ACC112 (cell line): ENCODE results near the gene GRIK1.

Experiments used
- H2AFZ ChIP-seq: fragments of 200-600 bp; sonication (generic); one replicate; pipeline ENCODE4 v1.6.0; 2017; ENCODE audit warnings: antibody characterized with exemption, low read length; ENCODE audit not compliant: unreplicated experiment
- H3K27ac ChIP-seq: fragments of 200-600 bp; sonication (generic); 2 replicates; pipeline ENCODE4 v1.5.1; 2014; ENCODE audit warnings: low read depth, mild to moderate bottlenecking, antibody characterized with exemption, low read length, moderate library complexity
- H3K27me3 ChIP-seq: fragments of 200-600 bp; sonication (generic); 2 replicates; pipeline ENCODE4 v1.6.1; 2014; ENCODE audit warnings: mild to moderate bottlenecking, antibody characterized with exemption, low read length, moderate library complexity, mixed read lengths; ENCODE audit not compliant: insufficient read depth
- H3K36me3 ChIP-seq: fragments of 200-600 bp; sonication (generic); 2 replicates; pipeline ENCODE4 v1.6.1; 2016; ENCODE audit warnings: mild to moderate bottlenecking, antibody characterized with exemption, low read length, moderate library complexity, mixed read lengths; ENCODE audit not compliant: insufficient read depth
- H3K4me1 ChIP-seq: fragments of 200-600 bp; sonication (generic); one replicate; pipeline ENCODE4 v1.6.1; 2016; ENCODE audit warnings: low read length, mixed read lengths; ENCODE audit not compliant: insufficient read depth, unreplicated experiment, control insufficient read depth
- H3K4me3 ChIP-seq: fragments of 200-600 bp; sonication (generic); 2 replicates; pipeline ENCODE4 v1.5.1; 2014; ENCODE audit warnings: mild to moderate bottlenecking, low read depth, low read length
- H3K79me2 ChIP-seq: fragments of 200-600 bp; sonication (generic); one replicate; pipeline ENCODE4 v1.6.0; 2016; ENCODE audit warnings: low read length; ENCODE audit not compliant: control insufficient read depth, unreplicated experiment, insufficient read depth

Gene GRIK1

DNA sequence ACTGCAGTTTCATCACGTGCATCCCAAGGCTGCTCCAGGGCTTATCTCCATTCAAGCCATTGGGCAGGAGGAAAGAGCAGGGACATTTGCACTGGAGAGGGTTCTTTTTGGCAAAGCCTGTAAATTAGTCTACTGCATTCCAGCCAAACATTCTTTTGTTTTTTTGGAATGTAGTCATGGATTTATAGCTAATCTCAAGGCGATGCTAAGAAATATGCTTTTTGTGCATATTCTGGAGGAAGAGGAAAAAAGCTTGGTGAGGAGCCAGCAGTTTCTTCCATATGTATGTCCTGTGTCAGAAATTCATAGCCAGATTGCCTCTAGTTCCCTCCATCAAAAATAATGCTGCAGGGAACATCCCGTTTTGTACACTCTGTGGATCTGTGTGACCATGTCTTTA is 419.6 kb downstream of the GRIK1 start:
- Histone ChIP-seq H2AFZ (no peak overlapping the region), H3K27me3 (no peaks in the 10 kb centered on the region), H3K36me3 (no peaks in the 10 kb centered on the region), H3K4me3 (no peak overlapping the region), H3K27ac (no peak overlapping the region), H3K4me1 (no peaks in the 10 kb centered on the region), H3K79me2 (no peaks in the 10 kb centered on the region)

GRCh38 chr21:29514652-29515247 is 425.0 kb downstream of the GRIK1 start:
- H3K4me3 ChIP-seq, result no peak overlapping the region
- H3K27me3 ChIP-seq, result no peaks in the 10 kb centered on the region
- H2AFZ ChIP-seq, result no peak overlapping the region
- H3K4me1 ChIP-seq, result no peaks in the 10 kb centered on the region
- H3K36me3 ChIP-seq, result no peaks in the 10 kb centered on the region
- H3K79me2 ChIP-seq, result no peaks in the 10 kb centered on the region
- no peak overlapping the region for H3K27ac ChIP-seq

DNA sequence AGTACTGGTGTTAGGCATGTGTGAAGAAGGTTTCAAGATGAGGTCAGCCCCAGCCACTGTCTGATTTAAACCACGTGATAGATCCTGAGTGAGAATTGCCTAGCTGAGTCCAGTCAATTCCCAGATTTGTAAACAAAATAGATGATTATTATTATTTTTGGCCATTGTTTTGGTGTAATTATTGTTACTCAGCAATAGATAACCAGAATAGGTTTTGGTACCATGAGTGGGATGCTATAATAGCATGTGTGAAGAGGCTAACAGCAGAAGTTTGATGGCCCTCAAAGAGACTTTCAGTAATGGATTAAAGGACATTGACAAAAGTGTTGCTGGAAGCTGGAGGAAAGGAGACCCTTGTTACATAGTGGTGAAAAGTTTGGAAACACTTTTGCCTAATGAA is 426.3 kb downstream of the GRIK1 start:
- Histone ChIP-seq H2AFZ (no peak overlapping the region), H3K4me3 (no peak overlapping the region), H3K4me1 (no peaks in the 10 kb centered on the region), H3K36me3 (no peaks in the 10 kb centered on the region), H3K27me3 (no peaks in the 10 kb centered on the region), H3K79me2 (no peaks in the 10 kb centered on the region), H3K27ac (no peak overlapping the region)

DNA sequence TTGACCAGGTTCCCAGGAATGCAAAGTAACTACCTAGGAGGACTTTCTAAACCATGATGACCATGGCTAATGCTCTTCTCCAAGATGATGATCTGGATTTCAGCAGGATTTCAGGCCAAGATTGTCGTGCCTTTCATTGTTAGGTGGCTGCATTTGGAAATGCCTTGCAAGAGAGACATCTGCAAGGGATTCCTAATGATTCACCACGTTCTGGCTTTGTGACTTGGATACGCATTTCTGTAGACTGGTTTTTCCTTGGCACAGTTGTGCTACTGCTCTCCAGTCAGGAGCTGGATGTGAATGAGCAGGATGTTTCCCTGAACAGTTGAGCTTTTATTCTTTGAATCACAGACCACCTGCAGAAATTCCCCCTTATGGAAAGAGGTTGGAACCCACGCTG is 428.7 kb downstream of the GRIK1 start:
- H2AFZ ChIP-seq, result no peak overlapping the region
- no peaks in the 10 kb centered on the region for H3K79me2 ChIP-seq
- no peak overlapping the region for H3K27ac ChIP-seq
- no peak overlapping the region for H3K4me3 ChIP-seq
- H3K4me1 ChIP-seq, result peaks cover 9% of the 10 kb centered on the region
- H3K36me3 ChIP-seq, result no peaks in the 10 kb centered on the region
- no peaks in the 10 kb centered on the region for H3K27me3 ChIP-seq

DNA sequence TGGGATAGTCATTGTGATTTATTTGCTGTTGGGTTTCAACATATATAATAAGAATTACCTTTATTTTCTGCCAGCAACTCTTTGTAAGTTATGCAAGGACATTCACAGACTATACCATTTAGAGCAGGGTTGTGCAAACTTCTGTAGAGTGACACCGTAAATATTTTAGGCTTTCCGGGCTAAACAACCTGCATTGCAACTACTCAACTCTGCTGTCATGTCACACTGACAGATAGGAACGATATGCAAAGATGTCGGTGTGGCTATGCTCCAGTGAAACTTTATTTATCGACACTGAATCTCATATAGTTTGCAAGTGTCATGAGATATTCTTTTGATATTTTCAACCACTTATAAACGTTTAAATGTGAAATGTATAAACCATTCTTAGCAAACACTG is 430.7 kb downstream of the GRIK1 start:
- Histone ChIP-seq H2AFZ (no peak overlapping the region), H3K27ac (no peak overlapping the region), H3K4me3 (no peak overlapping the region), H3K79me2 (no peaks in the 10 kb centered on the region), H3K36me3 (peaks cover 3% of the 10 kb centered on the region; the same call in 1 of the 2 replicates), H3K4me1 (peaks cover 16% of the 10 kb centered on the region), H3K27me3 (no peaks in the 10 kb centered on the region)

DNA sequence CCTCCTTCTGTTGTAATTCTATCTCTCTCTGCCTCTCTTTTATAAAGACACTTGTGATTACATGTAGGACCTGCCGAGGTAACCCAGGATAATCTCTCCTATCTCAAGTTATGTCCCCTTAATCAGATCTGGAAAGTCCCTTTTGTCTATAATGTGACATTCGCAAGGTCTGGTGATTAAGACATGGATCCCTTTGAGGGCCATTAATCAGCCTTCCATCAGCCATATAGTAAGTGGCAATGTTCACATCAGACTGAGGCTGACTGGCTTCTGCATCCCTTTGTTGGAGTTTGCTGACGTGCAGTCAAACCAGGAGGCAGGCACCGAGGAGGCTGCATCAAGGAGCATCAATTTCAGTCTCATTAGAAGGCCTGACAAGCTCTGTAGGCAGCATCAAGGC is 431.5 kb downstream of the GRIK1 start:
- no peaks in the 10 kb centered on the region for H3K27me3 ChIP-seq
- no peak overlapping the region for H3K4me3 ChIP-seq
- H3K79me2 ChIP-seq, result no peaks in the 10 kb centered on the region
- no peak overlapping the region for H3K27ac ChIP-seq
- peaks cover 5% of the 10 kb centered on the region; the same call in 1 of the 2 replicates for H3K36me3 ChIP-seq
- peaks cover 16% of the 10 kb centered on the region for H3K4me1 ChIP-seq
- H2AFZ ChIP-seq, result no peak overlapping the region

GRCh38 chr21:29506947-29507346 is 432.8 kb downstream of the GRIK1 start:
- Histone ChIP-seq H3K36me3 (peaks cover 5% of the 10 kb centered on the region; the same call in 1 of the 2 replicates), H3K27ac (no peak overlapping the region), H3K27me3 (no peaks in the 10 kb centered on the region), H3K4me3 (no peak overlapping the region), H3K4me1 (peaks cover 22% of the 10 kb centered on the region), H3K79me2 (no peaks in the 10 kb centered on the region), H2AFZ (no peak overlapping the region)

- peaks cover 5% of the 10 kb centered on the region; the same call in 1 of the 2 replicates for H3K36me3 ChIP-seq
- H3K27me3 ChIP-seq, result no peaks in the 10 kb centered on the region
- H3K4me3 ChIP-seq, result no peak overlapping the region
- H3K27ac ChIP-seq, result no peak overlapping the region
- H3K79me2 ChIP-seq, result no peaks in the 10 kb centered on the region
- peaks cover 29% of the 10 kb centered on the region for H3K4me1 ChIP-seq
- no peak overlapping the region for H2AFZ ChIP-seq
These were observed 433.6 kb downstream of the GRIK1 start for GRCh38 chr21:29506214-29506613.

- no peak overlapping the region for H3K4me3 ChIP-seq
- no peak overlapping the region for H3K27ac ChIP-seq
- peak overlapping the region; percentile 14 for H2AFZ ChIP-seq
These were observed 435.0 kb downstream of the GRIK1 start for GRCh38 chr21:29504751-29505321.

DNA sequence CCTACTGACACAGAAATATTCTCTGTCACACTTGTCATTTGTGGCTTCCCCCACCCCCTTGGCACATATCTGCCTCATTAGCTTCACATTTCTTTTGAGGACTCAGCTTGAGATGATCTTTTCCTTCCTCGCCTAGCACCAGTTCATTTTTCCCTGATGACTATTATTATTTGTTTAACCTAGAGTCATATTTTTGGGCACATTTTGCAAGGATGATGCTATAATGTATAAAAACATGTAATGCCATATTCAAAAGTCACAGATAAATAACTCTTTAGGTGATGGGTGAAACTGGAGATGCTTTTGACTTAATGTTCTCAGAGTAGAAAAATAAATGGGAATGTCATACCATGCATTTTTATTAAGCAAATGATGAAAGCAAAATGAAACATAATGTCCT is 438.3 kb downstream of the GRIK1 start:
- Histone ChIP-seq H3K27me3 (no peaks in the 10 kb centered on the region), H3K79me2 (no peaks in the 10 kb centered on the region), H3K4me3 (0 out of 2 replicates have a peak overlapping the region, but pooled peaks have one; percentile 12), H3K4me1 (peaks cover 30% of the 10 kb centered on the region), H2AFZ (no peak overlapping the region), H3K27ac (peak overlapping the region; percentile 100), H3K36me3 (peaks cover 5% of the 10 kb centered on the region; the same call in 1 of the 2 replicates)

More at GRCh38 chr21:29504751-29505321, 435.0 kb downstream of the GRIK1 start:
- peaks cover 5% of the 10 kb centered on the region; the same call in 1 of the 2 replicates for H3K36me3 ChIP-seq
- H3K4me1 ChIP-seq, result peaks cover 38% of the 10 kb centered on the region
- H3K27me3 ChIP-seq, result no peaks in the 10 kb centered on the region
- no peaks in the 10 kb centered on the region for H3K79me2 ChIP-seq

- Histone ChIP-seq H3K4me1 (peaks cover 27% of the 10 kb centered on the region), H3K4me3 (no peak overlapping the region), H3K27me3 (no peaks in the 10 kb centered on the region), H3K36me3 (peaks cover 5% of the 10 kb centered on the region; the same call in 1 of the 2 replicates), H3K27ac (peak overlapping the region; percentile 100), H2AFZ (peak overlapping the region; percentile 72), H3K79me2 (no peaks in the 10 kb centered on the region)
These were observed 440.0 kb downstream of the GRIK1 start for GRCh38 chr21:29499734-29500343.
